ENCODE data around the gene COL12A1.

- TF ChIP-seq CTCF (IDR thresholded peaks at IDR 0.05) (no peak), POLR2AphosphoS5 (IDR thresholded peaks at IDR 0.05) (no peak), POLR2A (IDR thresholded peaks at IDR 0.05) (no peak)
Observed at GRCh38 chr6:75065523-75065922, 140.3 kb downstream of the COL12A1 start.

All from breast epithelium (tissue), 3 donors.